SK-N-SH (cell line): Measurements from ENCODE around the gene RP2. TPM values are rescaled to one million over a fixed set of nuclear protein-coding genes. Genes with fewer than 3 reads are reported as not detected.

Experiments
- CTCF ChIA-PET: fragments of 300-600, 350-600 bp; formaldehyde crosslinking; extraction: SDS; loops from one replicate; lab custom pipeline; 2021; lab: Yijun Ruan, JAX
- POLR2A ChIA-PET: fragments of 350-600 bp; sonication (Branson Sonifier 250); formaldehyde crosslinking; extraction: SDS; loops from one replicate; lab custom pipeline; 2020; ENCODE audit warnings: antibody characterized with exemption, inconsistent platforms; lab: Yijun Ruan, JAX
- DNase-seq: peaks from one replicate; pipeline ENCODE4 v3.0.0; 2012
- H2AFZ ChIP-seq: fragments of 200-600 bp; sonication (generic); 2 replicates; pipeline ENCODE4 v1.8.1; 2016; ENCODE audit warnings: antibody characterized with exemption, mild to moderate bottlenecking, low read depth
- H3F3A ChIP-seq: fragments of 200-600 bp; sonication (generic); replicated peaks from 2 replicates; pipeline ENCODE3; 2016; ENCODE audit warnings: antibody characterized with exemption, mild to moderate bottlenecking; ENCODE audit not compliant: insufficient read depth
- H3K27ac ChIP-seq, 2 experiments: fragments of 200-500 bp in 1 of 2; fragments of 200-600 bp in 1 of 2; sonication (Bioruptor generic) in 1 of 2; sonication (generic), shearing (Covaris generic) in 1 of 2; 2 replicates each; pipeline versions ENCODE4 v1.5.1 to v1.6.1; 2014 to 2016; ENCODE audit warnings: low read depth in 2 of 2, inconsistent platforms in 1 of 2, low read length in 1 of 2, mild to moderate bottlenecking in 1 of 2, mixed read lengths in 1 of 2
- H3K27me3 ChIP-seq: fragments of 200-600 bp; sonication (generic), shearing (Covaris generic); 2 replicates; pipeline ENCODE4 v1.6.1; 2016; ENCODE audit warnings: mixed run types; ENCODE audit not compliant: insufficient read depth
- H3K36me3 ChIP-seq, 2 experiments: fragments of 200-500 bp in 1 of 2; fragments of 200-600 bp in 1 of 2; sonication (Bioruptor generic) in 1 of 2; sonication (generic) in 1 of 2; replicated peaks in 1 of 2; 2 replicates each; pipeline versions ENCODE3 to v1.5.1; 2014 to 2016; ENCODE audit warnings: low read length in 1 of 2, mild to moderate bottlenecking in 1 of 2; ENCODE audit not compliant: insufficient read depth in 2 of 2, control insufficient read depth in 1 of 2
- H3K4me1 ChIP-seq, 2 experiments: fragments of 200-500 bp in 1 of 2; fragments of 200-600 bp in 1 of 2; sonication (Bioruptor generic) in 1 of 2; sonication (generic), shearing (Covaris generic) in 1 of 2; 2 replicates each; pipeline versions ENCODE4 v1.5.1 to v1.6.1; 2014 to 2016; ENCODE audit warnings: low read depth in 1 of 2, low read length in 1 of 2, mixed run types in 1 of 2; ENCODE audit not compliant: insufficient read depth in 2 of 2, control insufficient read depth in 1 of 2
- H3K4me2 ChIP-seq: fragments of 200-600 bp; sonication (generic), shearing (Covaris generic); 2 replicates; pipeline ENCODE4 v1.6.1; 2017; ENCODE audit warnings: mixed run types
- H3K4me3 ChIP-seq, 2 experiments: fragments of 200-500 bp in 1 of 2; fragments of 200-600 bp in 1 of 2; sonication (Bioruptor generic) in 1 of 2; sonication (generic), shearing (Covaris generic) in 1 of 2; 2 replicates each; pipeline versions ENCODE4 v1.5.1 to v1.8.1; 2014 to 2016; ENCODE audit warnings: low read depth in 2 of 2, inconsistent platforms in 1 of 2, low read length in 1 of 2, mild to moderate bottlenecking in 1 of 2, mixed read lengths in 1 of 2, moderate library complexity in 1 of 2
- H3K79me2 ChIP-seq: fragments of 200-600 bp; sonication (generic); 2 replicates; pipeline ENCODE4 v1.8.1; 2017; ENCODE audit warnings: mild to moderate bottlenecking; ENCODE audit not compliant: insufficient read depth
- H3K9ac ChIP-seq: fragments of 200-600 bp; sonication (generic); 2 replicates; pipeline ENCODE4 v1.6.1; 2017; ENCODE audit warnings: mixed run types
- H3K9me2 ChIP-seq: fragments of 200-600 bp; sonication (generic); 2 replicates; pipeline ENCODE4 v1.6.1; 2017; ENCODE audit warnings: mixed run types
- H3K9me3 ChIP-seq: fragments of 200-600 bp; sonication (generic); 2 replicates; pipeline ENCODE4 v1.6.1; 2017; ENCODE audit warnings: mixed run types, mild to moderate bottlenecking, moderate library complexity
- H4K20me1 ChIP-seq: fragments of 200-600 bp; sonication (generic); 2 replicates; pipeline ENCODE4 v1.6.1; 2017; ENCODE audit warnings: mild to moderate bottlenecking, mixed run types; ENCODE audit not compliant: insufficient read depth
- CHD2 ChIP-seq: fragments of 150-350 bp; IDR thresholded peaks from 2 replicates; pipeline ENCODE4 v1.6.1; 2018; ENCODE audit warnings: low read length; ENCODE audit not compliant: partially characterized antibody
- ELF1 ChIP-seq: IDR thresholded peaks from 2 replicates; pipeline ENCODE4 v1.4.0; 2012
- EZH2phosphoT487 ChIP-seq: fragments of 200-600 bp; sonication (generic); IDR thresholded peaks from 2 replicates; pipeline ENCODE4 v1.6.1; 2017; ENCODE audit warnings: low read depth, mixed run types, mild to moderate bottlenecking, antibody characterized with exemption, moderate library complexity, borderline replicate concordance
- FOXJ3 ChIP-seq: sonication (generic); formaldehyde crosslinking; IDR thresholded peaks from 2 replicates; pipeline ENCODE4 v1.5.1; 2020; ENCODE audit warnings: mild to moderate bottlenecking, missing genetic modification reagents
- FOXM1 ChIP-seq: IDR thresholded peaks from 2 replicates; pipeline ENCODE4 v1.4.0; 2012; ENCODE audit warnings: low read depth, mild to moderate bottlenecking
- IRF3 ChIP-seq: fragments of 150-350 bp; IDR thresholded peaks from 2 replicates; pipeline ENCODE4 v1.6.1; 2016; ENCODE audit warnings: mild to moderate bottlenecking, low read depth, low read length
- JUND ChIP-seq: IDR thresholded peaks from 2 replicates; pipeline ENCODE4 v1.4.0; 2012
- MEF2A ChIP-seq: IDR thresholded peaks from 2 replicates; pipeline ENCODE4 v1.4.0; 2012; ENCODE audit warnings: low read depth, borderline replicate concordance
- NRF1 ChIP-seq: IDR thresholded peaks from 2 replicates; pipeline ENCODE4 v1.6.1; 2012; ENCODE audit warnings: low read depth, mild to moderate bottlenecking, low read length
- POLR2AphosphoS5 ChIP-seq: IDR thresholded peaks from 2 replicates; pipeline ENCODE4 v1.6.1; 2012; ENCODE audit warnings: low read depth, low read length
- RAD21 ChIP-seq: IDR thresholded peaks from 2 replicates; pipeline ENCODE4 v1.6.1; 2012; ENCODE audit warnings: mild to moderate bottlenecking, low read length
- RFX5 ChIP-seq: IDR thresholded peaks from 2 replicates; pipeline ENCODE4 v1.6.1; 2012; ENCODE audit warnings: mild to moderate bottlenecking, improper control_type of control experiment, low read length
- RXRA ChIP-seq: IDR thresholded peaks from 2 replicates; pipeline ENCODE4 v1.4.0; 2012; ENCODE audit warnings: low read depth, mild to moderate bottlenecking, borderline replicate concordance
- SIN3A ChIP-seq: IDR thresholded peaks from 2 replicates; pipeline ENCODE4 v1.6.1; 2012; ENCODE audit warnings: low read depth, mild to moderate bottlenecking, low read length, moderate library complexity, borderline replicate concordance
- TCF12 ChIP-seq: IDR thresholded peaks from 2 replicates; pipeline ENCODE4 v1.4.0; 2012
- TEAD4 ChIP-seq: IDR thresholded peaks from 2 replicates; pipeline ENCODE4 v1.4.0; 2012; ENCODE audit warnings: mild to moderate bottlenecking, borderline replicate concordance; ENCODE audit not compliant: insufficient read depth
- USF1 ChIP-seq: IDR thresholded peaks from 2 replicates; pipeline ENCODE4 v1.4.0; 2012; ENCODE audit warnings: low read depth, borderline replicate concordance
- YY1 ChIP-seq: IDR thresholded peaks from 2 replicates; pipeline ENCODE4 v1.4.0; 2012; ENCODE audit warnings: low read depth, mild to moderate bottlenecking
- WGBS: methylation state at CpG from one replicate; pipeline ENCODE4 v1.1.6; 2017; ENCODE audit warnings: low lambda C conversion rate; 5-methylcytosine and 5-hydroxymethylcytosine counted together
- polyA plus RNA-seq, 3 experiments: library from polyadenylated mRNA; depleted of rRNA; stranded (reverse); fragments of >200 nt; gene quantifications; 2 replicates each; pipeline ENCODE4 v1.2.3, GENCODE V29; 2012
- TF ChIP-seq, protein P1 (sequence below): fragments of 150-350 bp; IDR thresholded peaks from 2 replicates; pipeline ENCODE4 v1.6.1; 2017; ENCODE audit warnings: antibody characterized with exemption, low read length, low read depth, borderline replicate concordance
- TF ChIP-seq, protein P2 (sequence below): IDR thresholded peaks from 2 replicates; pipeline ENCODE4 v1.4.0; 2012; ENCODE audit warnings: low read depth, borderline replicate concordance
- TF ChIP-seq, protein P3 (sequence below): IDR thresholded peaks from 2 replicates; pipeline ENCODE4 v1.6.1; 2012; ENCODE audit warnings: mild to moderate bottlenecking, low read depth, low read length, moderate library complexity

Gene RP2
- polyA plus RNA-seq, 1 of the 3 experiments (the other 2 are of a cell fraction), result 4.5 TPM

GRCh38 chrX:46876901-46877300 lies 40.1 kb downstream of the RP2 start:
- Histone ChIP-seq H3K36me3 (peaks cover 0 to 12% of the 10 kb centered on the region in 2 experiments), H3K9me3 (no peaks in the 10 kb centered on the region; the same call in 1 of the 2 replicates), H2AFZ (no peak overlapping the region), H3F3A (peaks cover 5% of the 10 kb centered on the region), H3K9me2 (no peaks in the 10 kb centered on the region; the same call in 1 of the 2 replicates), H3K9ac (no peak overlapping the region), H3K4me3 (no peak overlapping the region), H3K79me2 (peaks cover 19% of the 10 kb centered on the region), H3K4me1 (no peaks in the 10 kb centered on the region), H4K20me1 (0 out of 2 replicates have a peak, but pooled peaks cover 5% of the 10 kb centered on the region), H3K4me2 (no peak overlapping the region), H3K27me3 (no peaks in the 10 kb centered on the region; the same call in 1 of the 2 replicates), H3K27ac (no peak overlapping the region)
- CTCF ChIA-PET, result interaction anchor here (1.2 kb wide), 1 partner anchor 31 kb away, joined by 3 read pairs; no protein-coding TSS in a partner anchor
- no peak for DNase-seq
- TF ChIP-seq RFX5, result no peak
- no peak for TF ChIP-seq FOXJ3 (CRISPR knock-in tag)
- TF ChIP-seq NRF1, result no peak
- no peak for TF ChIP-seq TCF12
- no peak for TF ChIP-seq MEF2A
- TF ChIP-seq RAD21, result no peak
- no peak for TF ChIP-seq CHD2
- TF ChIP-seq FOXM1, result no peak
- no peak for TF ChIP-seq POLR2AphosphoS5
- no peak for TF ChIP-seq JUND
- TF ChIP-seq ELF1, result no peak
- TF ChIP-seq, protein P1, sequence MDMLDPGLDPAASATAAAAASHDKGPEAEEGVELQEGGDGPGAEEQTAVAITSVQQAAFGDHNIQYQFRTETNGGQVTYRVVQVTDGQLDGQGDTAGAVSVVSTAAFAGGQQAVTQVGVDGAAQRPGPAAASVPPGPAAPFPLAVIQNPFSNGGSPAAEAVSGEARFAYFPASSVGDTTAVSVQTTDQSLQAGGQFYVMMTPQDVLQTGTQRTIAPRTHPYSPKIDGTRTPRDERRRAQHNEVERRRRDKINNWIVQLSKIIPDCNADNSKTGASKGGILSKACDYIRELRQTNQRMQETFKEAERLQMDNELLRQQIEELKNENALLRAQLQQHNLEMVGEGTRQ, result no peak
- no peak for TF ChIP-seq SIN3A
- TF ChIP-seq, protein P2, sequence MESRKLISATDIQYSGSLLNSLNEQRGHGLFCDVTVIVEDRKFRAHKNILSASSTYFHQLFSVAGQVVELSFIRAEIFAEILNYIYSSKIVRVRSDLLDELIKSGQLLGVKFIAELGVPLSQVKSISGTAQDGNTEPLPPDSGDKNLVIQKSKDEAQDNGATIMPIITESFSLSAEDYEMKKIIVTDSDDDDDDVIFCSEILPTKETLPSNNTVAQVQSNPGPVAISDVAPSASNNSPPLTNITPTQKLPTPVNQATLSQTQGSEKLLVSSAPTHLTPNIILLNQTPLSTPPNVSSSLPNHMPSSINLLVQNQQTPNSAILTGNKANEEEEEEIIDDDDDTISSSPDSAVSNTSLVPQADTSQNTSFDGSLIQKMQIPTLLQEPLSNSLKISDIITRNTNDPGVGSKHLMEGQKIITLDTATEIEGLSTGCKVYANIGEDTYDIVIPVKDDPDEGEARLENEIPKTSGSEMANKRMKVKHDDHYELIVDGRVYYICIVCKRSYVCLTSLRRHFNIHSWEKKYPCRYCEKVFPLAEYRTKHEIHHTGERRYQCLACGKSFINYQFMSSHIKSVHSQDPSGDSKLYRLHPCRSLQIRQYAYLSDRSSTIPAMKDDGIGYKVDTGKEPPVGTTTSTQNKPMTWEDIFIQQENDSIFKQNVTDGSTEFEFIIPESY, result no peak
- TF ChIP-seq USF1, result no peak
- POLR2A ChIA-PET, result no interaction called here

GRCh38 chrX:46882266-46882665 lies 45.4 kb downstream of the RP2 start:
- POLR2A ChIA-PET, result no interaction called here
- CTCF ChIA-PET, result interaction anchor here (1.5 kb wide), 1 partner anchor 149 kb away, joined by 3 read pairs; no protein-coding TSS in a partner anchor

More at GRCh38 chrX:46882266-46882665, 45.4 kb downstream of the RP2 start:
- 60% methylated on average over 1 of the region's 1 CpG for WGBS
- TF ChIP-seq TEAD4, result no peak
- TF ChIP-seq JUND, result no peak
- TF ChIP-seq, protein P3, sequence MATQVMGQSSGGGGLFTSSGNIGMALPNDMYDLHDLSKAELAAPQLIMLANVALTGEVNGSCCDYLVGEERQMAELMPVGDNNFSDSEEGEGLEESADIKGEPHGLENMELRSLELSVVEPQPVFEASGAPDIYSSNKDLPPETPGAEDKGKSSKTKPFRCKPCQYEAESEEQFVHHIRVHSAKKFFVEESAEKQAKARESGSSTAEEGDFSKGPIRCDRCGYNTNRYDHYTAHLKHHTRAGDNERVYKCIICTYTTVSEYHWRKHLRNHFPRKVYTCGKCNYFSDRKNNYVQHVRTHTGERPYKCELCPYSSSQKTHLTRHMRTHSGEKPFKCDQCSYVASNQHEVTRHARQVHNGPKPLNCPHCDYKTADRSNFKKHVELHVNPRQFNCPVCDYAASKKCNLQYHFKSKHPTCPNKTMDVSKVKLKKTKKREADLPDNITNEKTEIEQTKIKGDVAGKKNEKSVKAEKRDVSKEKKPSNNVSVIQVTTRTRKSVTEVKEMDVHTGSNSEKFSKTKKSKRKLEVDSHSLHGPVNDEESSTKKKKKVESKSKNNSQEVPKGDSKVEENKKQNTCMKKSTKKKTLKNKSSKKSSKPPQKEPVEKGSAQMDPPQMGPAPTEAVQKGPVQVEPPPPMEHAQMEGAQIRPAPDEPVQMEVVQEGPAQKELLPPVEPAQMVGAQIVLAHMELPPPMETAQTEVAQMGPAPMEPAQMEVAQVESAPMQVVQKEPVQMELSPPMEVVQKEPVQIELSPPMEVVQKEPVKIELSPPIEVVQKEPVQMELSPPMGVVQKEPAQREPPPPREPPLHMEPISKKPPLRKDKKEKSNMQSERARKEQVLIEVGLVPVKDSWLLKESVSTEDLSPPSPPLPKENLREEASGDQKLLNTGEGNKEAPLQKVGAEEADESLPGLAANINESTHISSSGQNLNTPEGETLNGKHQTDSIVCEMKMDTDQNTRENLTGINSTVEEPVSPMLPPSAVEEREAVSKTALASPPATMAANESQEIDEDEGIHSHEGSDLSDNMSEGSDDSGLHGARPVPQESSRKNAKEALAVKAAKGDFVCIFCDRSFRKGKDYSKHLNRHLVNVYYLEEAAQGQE, result no peak
- TF ChIP-seq ELF1, result no peak
- TF ChIP-seq EZH2phosphoT487, result no peak
- no peak for TF ChIP-seq RXRA
- TF ChIP-seq IRF3, result no peak
- TF ChIP-seq YY1, result no peak
- TF ChIP-seq, all 33 proteins: peak for 0
- no peak overlapping the region for H3K4me2 ChIP-seq
- H3K9me3 ChIP-seq, result no peaks in the 10 kb centered on the region
- no peak overlapping the region for H3K4me3 ChIP-seq
- H3K9ac ChIP-seq, result no peak overlapping the region
- no peak overlapping the region for H2AFZ ChIP-seq
- DNase-seq, result no peak
- peaks cover 0 to 12% of the 10 kb centered on the region in 2 experiments for H3K36me3 ChIP-seq
- H3K27ac ChIP-seq, result no peak overlapping the region
- peaks cover 5% of the 10 kb centered on the region for H3F3A ChIP-seq
- H3K9me2 ChIP-seq, result no peaks in the 10 kb centered on the region; the same call in 1 of the 2 replicates
- H3K27me3 ChIP-seq, result no peaks in the 10 kb centered on the region
- H3K79me2 ChIP-seq, result no peaks in the 10 kb centered on the region
- no peaks in the 10 kb centered on the region for H4K20me1 ChIP-seq
- no peaks in the 10 kb centered on the region for H3K4me1 ChIP-seq
